GM12878 (cell line): ENCODE results near the gene ZNF568. TPM values are rescaled to one million over a fixed set of nuclear protein-coding genes. Genes with fewer than 3 reads are reported as not detected.

Experiments used
- ATAC-seq: fragments of 200-7000 bp; cut with Tn5 transposase; 3 replicates; pipeline ENCODE4 v1.9.1; 2020; ENCODE audit warnings: mild to moderate bottlenecking, moderate library complexity
- BruUV-seq: library from RNA; stranded (reverse); fragments of 400-500 nt; replicated peaks from 2 replicates; lab custom pipeline; 2021; lab: Mats Ljungman, UMichigan
- CTCF ChIA-PET: fragments of 300-600 bp; sonication (Branson Sonifier 250); formaldehyde crosslinking; extraction: SDS; loops from one replicate; lab custom pipeline; 2021; ENCODE audit warnings: inconsistent platforms; lab: Yijun Ruan, JAX
- POLR2A ChIA-PET: fragments of 350-600 bp; formaldehyde crosslinking; extraction: SDS; loops from one replicate; lab custom pipeline; 2021; ENCODE audit warnings: inconsistent platforms; lab: Charles Lee
- RAD21 ChIA-PET: fragments of 300-600 bp; sonication (Branson Sonifier 250); formaldehyde crosslinking; loops from one replicate; lab custom pipeline; 2023; ENCODE audit warnings: antibody characterized with exemption; ENCODE audit not compliant: unreplicated experiment; lab: Charles Lee
- SMC1A ChIA-PET: fragments of 300-600 bp; sonication (Branson Sonifier 250); formaldehyde crosslinking; loops from one replicate; lab custom pipeline; 2023; ENCODE audit not compliant: unreplicated experiment, uncharacterized antibody; lab: Charles Lee
- DNase-seq: peaks from one replicate; pipeline ENCODE4 v3.0.0-alpha.2; 2011; ENCODE audit warnings: low read depth, low spot score
- FAIRE-seq: peaks from 3 replicates; lab custom pipeline; 2011; peaks lifted over from hg19 to GRCh38; lab: Jason Lieb, UNC
- H2AFZ ChIP-seq: 2 replicates; pipeline ENCODE4 v1.6.0; 2011; ENCODE audit warnings: low read depth, low read length, control low read depth; ENCODE audit not compliant: control insufficient read depth
- H3K27ac ChIP-seq: 2 replicates; pipeline ENCODE4 v1.5.1; 2011; ENCODE audit warnings: control low read depth; ENCODE audit not compliant: control insufficient read depth, insufficient read depth
- H3K27me3 ChIP-seq, 2 experiments: replicated peaks in 1 of 2; 2 replicates each; pipeline versions ENCODE4 v1.6.0 to v1.6.1; 2011; ENCODE audit warnings: low read length in 1 of 2; ENCODE audit not compliant: control insufficient read depth in 2 of 2, insufficient read depth in 2 of 2
- H3K36me3 ChIP-seq, 2 experiments: 2 replicates each; pipeline ENCODE4 v1.5.1; 2011; ENCODE audit warnings: low read length in 1 of 2; ENCODE audit not compliant: control insufficient read depth in 2 of 2, insufficient read depth in 2 of 2
- H3K4me1 ChIP-seq: 2 replicates; pipeline ENCODE4 v1.6.1; 2011; ENCODE audit warnings: mild to moderate bottlenecking, low read length, moderate library complexity, mixed read lengths; ENCODE audit not compliant: control insufficient read depth, insufficient read depth
- H3K4me2 ChIP-seq: 2 replicates; pipeline ENCODE4 v1.6.0; 2011; ENCODE audit warnings: control low read depth; ENCODE audit not compliant: control insufficient read depth, insufficient read depth
- H3K4me3 ChIP-seq: fragments of 200-600 bp; sonication (generic); 2 replicates; pipeline ENCODE4 v1.5.1; 2016
- H3K79me2 ChIP-seq: 2 replicates; pipeline ENCODE4 v1.6.0; 2011; ENCODE audit warnings: low read length; ENCODE audit not compliant: control insufficient read depth, insufficient read depth
- H3K9ac ChIP-seq: 2 replicates; pipeline ENCODE4 v1.8.0; 2011; ENCODE audit warnings: low read length, control low read depth, mixed read lengths; ENCODE audit not compliant: control insufficient read depth, insufficient read depth
- H3K9me3 ChIP-seq: replicated peaks from 3 replicates; pipeline ENCODE4 v1.5.1; 2011; ENCODE audit warnings: mild to moderate bottlenecking, low read length; ENCODE audit not compliant: control insufficient read depth, insufficient read depth
- H4K20me1 ChIP-seq: 2 replicates; pipeline ENCODE4 v1.6.0; 2011; ENCODE audit not compliant: control insufficient read depth, insufficient read depth
- HDAC6 ChIP-seq: fragments of 200-600 bp; sonication (generic); IDR thresholded peaks from one replicate; pipeline ENCODE4 v1.8.0; 2017; ENCODE audit warnings: antibody characterized with exemption; ENCODE audit not compliant: unreplicated experiment
- HDGF ChIP-seq: fragments of 450-650 bp; IDR thresholded peaks from 2 replicates; pipeline ENCODE4 v1.6.1; 2016; ENCODE audit warnings: antibody characterized with exemption
- IRF4 ChIP-seq: IDR thresholded peaks from 2 replicates; pipeline ENCODE4 v1.6.1; 2011; ENCODE audit warnings: low read depth, low read length
- KDM1A ChIP-seq: fragments of 200-600 bp; sonication (generic); IDR thresholded peaks from 2 replicates; pipeline ENCODE4 v1.6.1; 2016; ENCODE audit warnings: borderline replicate concordance
- RELA ChIP-seq: fragments of 450-650 bp; IDR thresholded peaks from 2 replicates; pipeline ENCODE4 v1.8.0; 2014; ENCODE audit warnings: borderline replicate concordance; ENCODE audit not compliant: partially characterized antibody
- SIX5 ChIP-seq: IDR thresholded peaks from 2 replicates; pipeline ENCODE4 v1.6.1; 2011; ENCODE audit warnings: mild to moderate bottlenecking, low read depth, low read length, moderate library complexity; ENCODE audit not compliant: severe bottlenecking
- SUPT20H ChIP-seq: IDR thresholded peaks from 2 replicates; pipeline ENCODE4 v1.6.1; 2011; ENCODE audit warnings: low read depth, mild to moderate bottlenecking, low read length, moderate library complexity, borderline replicate concordance; ENCODE audit not compliant: control insufficient read depth
- TARDBP ChIP-seq: IDR thresholded peaks from 2 replicates; pipeline ENCODE4 v1.6.1; 2016; ENCODE audit warnings: borderline replicate concordance
- ZNF24 ChIP-seq: fragments of 450-650 bp; IDR thresholded peaks from 2 replicates; pipeline ENCODE4 v1.6.1; 2017; ENCODE audit warnings: antibody characterized with exemption, mild to moderate bottlenecking
- ZNF274 ChIP-seq: IDR thresholded peaks from one replicate; pipeline ENCODE4 v1.8.0; 2011; ENCODE audit not compliant: insufficient read length, insufficient read depth
- ZNF384 ChIP-seq: IDR thresholded peaks from 2 replicates; pipeline ENCODE4 v1.6.1; 2012; ENCODE audit warnings: low read depth, mild to moderate bottlenecking, low read length, improper control_type of control experiment, borderline replicate concordance
- ZNF622 ChIP-seq: fragments of 450-650 bp; IDR thresholded peaks from 2 replicates; pipeline ENCODE4 v1.6.1; 2017; ENCODE audit warnings: mild to moderate bottlenecking, inconsistent platforms
- WGBS: methylation state at CpG from one replicate; pipeline ENCODE4 v1.1.6; 2016; ENCODE audit warnings: low lambda C conversion rate; ENCODE audit not compliant: insufficient replicate concordance, insufficient coverage; ENCODE audit errors: missing lambda C conversion rate; 5-methylcytosine and 5-hydroxymethylcytosine counted together
- in situ Hi-C: fragments of 300-500 bp; cut with MboI; formaldehyde crosslinking; loops from 9 replicates; pipeline ENCODE4 v1.14.3; 2018; ENCODE audit warnings: mixed read lengths
- intact Hi-C: fragments of 100-400 bp; cut with micrococcal nuclease; formaldehyde crosslinking; loops from one replicate; pipeline ENCODE4 v1.14.2; 2022; ENCODE audit not compliant: unreplicated experiment
- polyA plus RNA-seq, 11 experiments: library from polyadenylated mRNA; depleted of rRNA in 4 of 11; unstranded in 6 of 11; stranded (reverse) in 5 of 11; fragments of >200 nt; fragmentation: Nextera tagmentation in 4 of 11; fragmentation: Illumina TruSeq in 1 of 11; extraction: Ambion mirVana in 4 of 11; extraction: Trizol in 1 of 11; gene quantifications; 1 replicate in 1 of 11; 2 replicates in 10 of 11; pipeline versions ENCODE4 v1.2.1 to v1.2.3, GENCODE V29; 2011 to 2016; ENCODE audit warnings: inconsistent platforms in 2 of 11, missing spikeins in 2 of 11, low read depth in 1 of 11
- total RNA-seq, 4 experiments: library from RNA; depleted of rRNA in 3 of 4; stranded (reverse); fragments of >200 nt in 3 of 4; fragmentation: Illumina TruSeq in 1 of 4; extraction: Trizol in 1 of 4; gene quantifications; 2 replicates each; pipeline versions ENCODE4 v1.2.1 to v1.2.3, GENCODE V29; 2013 to 2021
- TF ChIP-seq, protein P1 (sequence below): fragments of 450-650 bp; IDR thresholded peaks from 2 replicates; pipeline ENCODE4 v1.6.1; 2016; ENCODE audit warnings: mild to moderate bottlenecking

Gene ZNF568
- total and polyA plus RNA-seq, 10 of the 15 experiments (the other 5 are each of a cell fraction or from before 2014, with no cell fraction given): 0.16 to 0.77 (median 0.27) TPM

DNA sequence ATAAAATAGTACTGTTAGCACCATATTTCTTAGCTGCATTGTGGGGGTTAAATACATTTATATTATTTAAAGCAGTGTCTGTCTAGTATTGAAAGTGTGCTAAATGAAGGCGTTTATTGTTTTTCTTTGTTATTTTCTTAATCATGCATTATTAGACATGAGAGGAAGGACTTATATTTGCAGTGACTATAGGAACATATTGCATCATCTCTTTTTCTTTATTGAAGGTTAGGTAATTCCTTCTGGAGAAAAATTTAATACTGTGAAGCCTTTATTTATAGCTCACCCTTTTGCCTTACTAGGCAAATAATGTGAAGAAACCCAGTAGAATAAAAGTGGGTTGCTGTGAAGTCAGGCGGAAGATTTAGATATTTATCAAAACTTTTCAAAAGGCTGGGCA is 83.2 kb downstream of the ZNF568 start:
- Histone ChIP-seq H4K20me1 (no peaks in the 10 kb centered on the region), H3K27ac (no peak overlapping the region), H3K27me3 (no peaks in the 10 kb centered on the region), H3K4me2 (no peak overlapping the region), H3K9me3 (no peaks in the 10 kb centered on the region; the same call in 1 of the 3 replicates), H3K4me1 (no peaks in the 10 kb centered on the region), H3K79me2 (no peaks in the 10 kb centered on the region), H3K4me3 (no peak overlapping the region), H2AFZ (no peak overlapping the region), H3K9ac (no peak overlapping the region), H3K36me3 (no peaks in the 10 kb centered on the region)
- ChIA-PET POLR2A (no interaction called here), CTCF (interaction anchor here (0.7 kb wide), 1 partner anchor 22 kb away, joined by 3 read pairs; no protein-coding TSS in a partner anchor), SMC1A (no interaction called here), RAD21 (no interaction called here)
- BruUV-seq: no TSS peak
- DNase-seq (no peak), FAIRE-seq (no peak), ATAC-seq (no peak)
- intact Hi-C loops (no loop called here), in situ Hi-C loops (no loop called here)
- WGBS: 78% methylated on average over 2 of the region's 2 CpGs
- TF ChIP-seq ZNF24 (no peak), HDGF (no peak), ZNF274 (no peak), RELA (no peak), HDAC6 (no peak), SIX5 (no peak), SUPT20H (no peak)

DNA sequence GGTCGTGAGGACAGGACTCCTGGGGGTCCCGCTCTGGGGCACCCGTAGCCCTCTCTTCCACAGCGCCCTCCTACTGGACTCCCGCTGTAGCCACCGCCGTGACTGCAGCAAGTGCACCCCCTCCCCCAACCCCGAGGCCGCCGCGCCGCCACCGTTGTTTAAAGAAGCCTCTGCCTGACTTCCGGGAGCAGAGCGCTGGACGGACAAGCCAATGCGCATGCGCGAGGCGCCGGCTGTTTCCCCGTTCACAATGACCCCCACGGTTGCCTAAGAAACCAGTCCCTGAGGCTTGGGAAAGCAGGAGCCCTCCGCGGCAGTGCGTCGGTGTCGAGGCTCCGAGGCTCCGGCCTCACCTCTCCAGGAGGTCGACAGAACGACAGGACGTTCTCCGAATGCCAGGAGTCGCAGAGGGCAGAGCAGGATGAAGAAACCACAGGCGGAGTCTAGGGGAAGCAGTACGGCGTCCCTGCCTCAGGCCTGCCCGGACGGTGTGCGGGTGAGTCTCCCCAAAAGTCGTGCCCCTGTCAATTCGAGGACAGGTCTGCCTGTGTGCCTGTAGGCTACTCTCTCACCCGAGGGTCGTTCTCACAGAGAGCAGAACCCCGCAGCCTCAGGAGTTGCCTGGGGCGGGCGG is 91.6 kb downstream of the ZNF568 start:
- SMC1A ChIA-PET: no interaction called here
- no peaks in the 10 kb centered on the region for H4K20me1 ChIP-seq
- no peaks in the 10 kb centered on the region for H3K4me1 ChIP-seq
- WGBS: 78% methylated on average over 33 of the region's 48 CpGs
- intact Hi-C loops: no loop called here
- BruUV-seq: no TSS peak
- no peaks in the 10 kb centered on the region for H3K27me3 ChIP-seq
- FAIRE-seq (no peak), DNase-seq (no peak), ATAC-seq (no peak)
- POLR2A ChIA-PET: no interaction called here
- H3K9ac ChIP-seq: no peak overlapping the region
- H3K36me3 ChIP-seq: no peaks in the 10 kb centered on the region
- peaks cover 1% of the 10 kb centered on the region; the same call in 1 of the 3 replicates for H3K9me3 ChIP-seq
- RAD21 ChIA-PET: no interaction called here
- CTCF ChIA-PET: interaction anchor here (0.6 kb wide), 1 partner anchor 406 kb away, joined by 3 read pairs; no protein-coding TSS in a partner anchor
- H3K4me2 ChIP-seq: no peak overlapping the region
- H2AFZ ChIP-seq: no peak overlapping the region
- H3K27ac ChIP-seq: no peak overlapping the region
- in situ Hi-C loops: no loop called here
- H3K79me2 ChIP-seq: no peaks in the 10 kb centered on the region
- no peak overlapping the region for H3K4me3 ChIP-seq
- TF ChIP-seq, protein P1, sequence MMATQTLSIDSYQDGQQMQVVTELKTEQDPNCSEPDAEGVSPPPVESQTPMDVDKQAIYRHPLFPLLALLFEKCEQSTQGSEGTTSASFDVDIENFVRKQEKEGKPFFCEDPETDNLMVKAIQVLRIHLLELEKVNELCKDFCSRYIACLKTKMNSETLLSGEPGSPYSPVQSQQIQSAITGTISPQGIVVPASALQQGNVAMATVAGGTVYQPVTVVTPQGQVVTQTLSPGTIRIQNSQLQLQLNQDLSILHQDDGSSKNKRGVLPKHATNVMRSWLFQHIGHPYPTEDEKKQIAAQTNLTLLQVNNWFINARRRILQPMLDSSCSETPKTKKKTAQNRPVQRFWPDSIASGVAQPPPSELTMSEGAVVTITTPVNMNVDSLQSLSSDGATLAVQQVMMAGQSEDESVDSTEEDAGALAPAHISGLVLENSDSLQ: no peak
- TF ChIP-seq ZNF384 (no peak), ZNF622 (no peak), KDM1A (no peak), TARDBP (no peak), ZNF274 (no peak), IRF4 (no peak)
